RPMI7951 (cell line): ENCODE data around the gene TMPRSS3. TPM values are rescaled to one million over a fixed set of nuclear protein-coding genes. Genes with fewer than 3 reads are reported as not detected.

Experiments
- DNase-seq: peaks from one replicate; pipeline ENCODE4 v3.0.0-alpha.2; 2012; ENCODE audit warnings: low read depth
- total RNA-seq: library from RNA; depleted of rRNA; stranded (reverse); fragments of >200 nt; shearing (Covaris generic); gene quantifications from 2 replicates; pipeline ENCODE4 v1.2.3, GENCODE V29; 2014; rRNA removed

TMPRSS3 gene
- total RNA-seq, 1 experiment from 2014 or later, result not detected

DNA sequence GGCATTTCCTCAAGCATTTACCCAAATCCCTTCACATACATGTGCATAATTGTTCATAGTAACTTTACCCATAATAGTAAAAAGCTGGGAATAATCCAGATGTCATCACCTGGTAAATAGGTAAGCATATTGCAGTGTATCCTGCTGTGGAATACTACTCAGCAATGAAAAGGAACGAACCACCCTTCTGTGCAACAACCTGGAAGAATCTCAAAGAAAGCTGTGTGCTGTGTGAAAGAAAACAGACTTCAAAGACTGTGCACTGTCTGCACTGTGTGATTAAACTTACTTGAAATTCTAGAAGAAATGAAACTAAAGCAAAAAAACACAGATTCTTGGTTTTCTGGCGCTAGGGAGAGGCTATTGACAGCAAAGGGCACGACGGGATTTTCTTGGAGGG, 58.6 kb downstream of the TMPRSS3 start:
- DNase-seq, result no peak

DNA sequence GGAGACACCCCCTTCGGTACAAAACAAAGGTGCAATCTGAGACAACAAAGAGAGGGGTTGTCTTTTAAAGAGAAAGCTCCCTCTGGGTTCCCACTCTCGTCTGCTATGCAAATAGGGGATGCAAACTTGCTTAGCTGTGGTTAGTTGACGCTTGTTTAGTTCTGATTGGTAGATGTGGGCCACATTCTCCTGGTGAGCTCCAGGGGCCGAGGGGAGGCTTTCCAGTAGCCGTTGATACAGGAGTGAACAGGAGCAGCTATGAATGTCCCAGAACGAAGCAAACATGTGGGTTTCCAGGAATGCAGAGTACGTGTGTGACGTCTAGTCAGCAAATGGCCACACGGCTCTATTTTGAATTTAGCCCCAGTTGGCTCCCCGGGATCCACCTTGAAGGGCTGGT, 59.8 kb downstream of the TMPRSS3 start:
- no peak for DNase-seq

DNA sequence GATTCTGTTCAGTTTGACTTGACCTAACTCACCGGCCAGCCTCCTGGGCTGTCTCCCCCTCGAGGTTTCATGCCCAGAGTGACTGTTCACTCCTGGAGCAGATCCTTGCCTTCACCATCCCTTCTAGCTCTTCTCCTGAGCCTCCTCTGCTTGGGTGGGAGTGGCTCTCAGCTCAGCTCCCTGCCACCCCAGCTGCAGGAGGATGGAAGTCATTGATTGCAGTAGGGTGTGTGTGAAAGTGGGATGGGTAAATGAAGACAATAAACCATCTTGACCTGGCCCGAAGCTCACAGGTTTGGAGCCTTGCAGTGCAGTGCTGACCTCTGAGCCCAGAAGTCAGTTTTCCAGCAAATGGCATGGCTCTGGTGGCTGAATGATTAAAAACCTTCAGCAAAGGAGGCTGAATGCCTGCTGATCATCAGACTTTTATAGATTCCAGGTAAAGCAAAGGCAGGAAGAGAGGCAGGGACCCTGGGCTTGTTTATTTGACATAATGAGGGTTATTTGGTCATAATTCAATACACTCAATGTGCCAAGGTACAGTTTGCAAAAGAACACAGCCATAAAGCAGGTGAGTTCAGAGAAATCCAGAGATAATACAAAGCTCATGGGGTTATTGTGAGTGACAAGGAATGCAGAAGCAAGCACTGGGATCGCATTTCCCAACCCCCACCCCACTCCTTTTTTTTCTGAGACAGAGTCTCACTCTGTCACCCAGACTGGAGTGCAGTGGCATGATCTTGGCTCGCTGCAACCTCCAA, 63.1 kb downstream of the TMPRSS3 start:
- no peak for DNase-seq

DNA sequence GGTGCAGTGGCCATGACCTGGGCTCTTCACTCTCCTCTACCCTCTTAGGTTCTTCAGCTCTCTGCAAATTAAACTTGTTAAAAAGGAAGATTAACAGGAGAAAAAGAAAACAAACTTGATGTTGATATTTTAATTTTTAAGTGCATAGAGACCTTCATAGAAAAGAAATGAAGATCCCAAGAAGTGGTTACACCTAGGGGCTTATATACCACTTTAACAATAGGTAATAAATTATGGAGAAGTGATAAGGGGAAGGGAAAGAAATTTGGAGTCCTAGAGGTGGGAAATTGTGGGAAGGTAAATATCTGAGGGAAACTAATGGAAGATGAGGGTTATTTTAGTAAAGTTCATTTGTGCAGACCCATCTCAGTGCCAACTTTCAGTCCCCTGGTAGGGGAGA, 64.2 kb downstream of the TMPRSS3 start:
- no peak for DNase-seq

GRCh38 chr21:42330380-42331371, 65.2 kb downstream of the TMPRSS3 start:
- DNase-seq, result no peak

GRCh38 chr21:42324896-42325295, 71.0 kb downstream of the TMPRSS3 start:
- no peak for DNase-seq

Other genes with a start within 250 kb of the TMPRSS3 start
- gene ABCG1, start 176.9 kb downstream of the TMPRSS3 start, total RNA-seq, result not detected in 2 replicates
- 0.29 and 2.6 TPM in 2 replicates for gene TFF3, start 80.6 kb downstream of the TMPRSS3 start, total RNA-seq
- not detected in 2 replicates for gene TFF2, start 45.1 kb downstream of the TMPRSS3 start, total RNA-seq
- gene TFF1, start 29.5 kb downstream of the TMPRSS3 start, total RNA-seq, result not detected in 2 replicates
- not detected in 2 replicates for gene UBASH3A, start 7.8 kb upstream of the TMPRSS3 start, total RNA-seq
- 0.12 TPM in 1 of 2 replicates, not detected in the other for gene RSPH1, start 100.2 kb upstream of the TMPRSS3 start, total RNA-seq
- gene SLC37A1, start 117.8 kb upstream of the TMPRSS3 start, total RNA-seq, result 0.24 TPM in 1 of 2 replicates, not detected in the other